Stromal cell of bone marrow (primary cell): Measurements from ENCODE around the gene COLQ.
"Not testable (repeated sequence)": the region's sequence is repeated elsewhere in the genome, so short reads cannot be mapped to it uniquely, and the experiment has no call there.

Source experiments
- DNase-seq: peaks from one replicate; pipeline ENCODE4 v3.0.0-alpha.2; 2012; ENCODE audit warnings: low read depth

The COLQ gene

DNA sequence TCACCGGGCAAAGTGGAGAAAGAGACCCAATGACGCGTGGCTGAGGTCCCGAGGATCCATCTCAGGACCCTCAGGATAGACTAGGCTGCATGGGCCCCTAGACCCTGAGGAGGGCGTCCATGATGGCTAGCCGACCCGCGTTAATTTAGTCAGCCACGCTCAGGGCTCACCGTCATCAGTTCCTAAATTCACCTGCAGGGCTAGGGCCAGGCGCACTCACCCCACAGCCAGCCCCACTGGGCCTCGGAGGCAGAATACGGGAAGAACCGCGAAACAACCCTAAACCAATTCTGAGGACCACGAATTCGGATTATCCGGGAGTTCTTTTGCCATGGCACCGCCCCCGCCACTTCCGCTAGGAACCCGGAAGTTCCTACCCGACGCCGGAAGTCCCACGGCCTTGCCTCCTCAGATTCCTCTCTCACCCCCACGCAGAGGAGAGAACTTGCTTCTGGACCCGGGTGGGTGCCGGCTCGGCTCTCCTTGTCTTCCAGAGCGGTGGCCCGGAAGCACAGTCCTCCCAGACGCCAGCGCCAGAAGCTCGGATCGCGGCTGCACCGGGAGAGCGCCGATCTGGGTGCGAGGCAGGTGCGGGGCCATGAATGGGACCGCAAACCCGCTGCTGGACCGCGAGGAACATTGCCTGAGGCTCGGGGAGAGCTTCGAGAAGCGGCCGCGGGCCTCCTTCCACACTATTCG is 94.2 kb downstream of the COLQ start, which contains the start of the genes EAF1 and METTL6:
Gene EAF1, plus strand, starts transcription at position 417 of the 699 bp plus-strand sequence. Its CDS starts 182 bp downstream, at position 599.
Gene METTL6, minus strand, starts transcription at position 363 of the 699 bp plus-strand sequence. CDS start 1,033 bp downstream, outside the sequence.
- DNase-seq, result peak; percentile 65

DNA sequence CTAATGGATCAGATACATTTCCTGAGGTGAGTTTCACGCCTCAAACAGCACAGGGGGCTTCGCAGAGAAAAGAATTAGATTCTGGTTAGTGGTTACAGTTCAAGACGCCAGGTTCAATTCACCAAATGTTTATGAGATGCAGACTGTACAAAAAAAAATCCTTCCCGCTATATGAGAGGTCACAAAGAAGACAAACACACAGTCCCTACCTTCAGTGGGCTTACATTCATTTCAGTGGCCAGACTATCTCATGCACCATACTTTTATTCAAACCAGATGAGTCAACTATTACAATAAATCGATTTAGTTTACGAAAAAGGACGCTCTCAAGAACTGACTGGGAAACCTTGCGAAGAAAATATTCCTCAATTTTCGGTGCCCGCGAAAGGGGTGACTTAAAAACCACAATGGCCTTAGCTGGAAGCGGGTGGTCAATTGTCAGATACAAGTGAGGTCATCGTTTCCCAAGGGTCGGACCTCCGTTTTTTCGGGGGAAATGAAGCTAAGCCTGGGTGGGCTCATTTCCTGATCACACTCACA is 94.9 kb downstream of the COLQ start:
- DNase-seq, result no peak

DNA sequence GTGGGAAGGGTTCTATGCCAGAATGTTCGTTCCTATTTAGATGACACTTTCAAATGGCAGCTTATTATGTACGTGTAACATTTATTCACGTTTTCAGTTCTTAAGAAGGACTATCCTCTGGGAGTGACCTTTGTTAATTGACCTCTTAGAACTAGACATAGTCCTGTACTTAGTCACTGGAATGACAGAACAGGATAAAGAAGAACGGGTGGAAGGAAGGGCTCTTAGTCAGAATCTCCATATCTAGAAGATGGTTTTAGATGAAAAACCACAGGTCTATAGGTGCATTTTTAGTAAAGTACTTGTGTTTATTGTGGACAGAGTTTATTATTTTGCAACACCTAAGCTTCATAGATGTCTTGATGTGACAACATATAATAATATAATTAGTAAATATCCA is 100.6 kb downstream of the COLQ start:
- DNase-seq, result no peak

DNA sequence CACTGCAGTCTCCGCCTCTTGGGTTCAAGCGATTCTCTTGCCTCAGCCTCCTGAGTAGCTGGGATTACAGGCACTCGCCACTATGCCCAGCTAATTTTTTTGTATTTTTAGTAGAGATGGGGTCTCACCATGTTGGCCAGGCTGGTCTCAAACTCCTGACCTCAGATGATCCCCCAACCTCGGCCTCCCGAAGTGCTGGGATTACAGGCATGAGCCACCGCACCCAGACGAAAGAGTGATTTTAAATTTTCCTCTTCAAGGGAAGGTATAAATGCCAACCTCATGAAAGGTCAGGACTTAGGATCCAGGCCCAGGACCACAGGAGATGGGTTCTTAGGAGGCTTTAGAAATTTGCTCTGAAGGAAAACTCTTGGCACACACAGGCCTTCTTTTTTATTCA is 110.5 kb downstream of the COLQ start:
- DNase-seq, result not testable (repeated sequence)

DNA sequence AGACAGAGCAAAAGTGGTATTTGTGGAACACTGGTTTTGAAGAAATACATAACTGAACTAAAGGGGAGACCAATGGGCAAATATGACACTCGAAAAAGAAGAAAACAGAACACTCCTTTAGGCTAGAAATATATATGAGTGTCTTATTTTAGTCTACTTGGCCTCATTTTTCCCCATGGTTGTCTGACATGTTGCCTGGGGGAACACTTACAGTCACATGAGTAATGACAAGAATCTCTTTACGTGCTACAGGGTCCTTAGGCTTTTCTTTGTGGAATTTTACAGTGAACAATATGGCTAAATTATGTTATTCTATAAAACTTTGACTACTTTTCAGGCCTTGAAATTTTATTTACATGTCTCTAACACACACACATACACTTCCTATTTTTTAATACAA is 111.7 kb downstream of the COLQ start:
- DNase-seq, result no peak

DNA sequence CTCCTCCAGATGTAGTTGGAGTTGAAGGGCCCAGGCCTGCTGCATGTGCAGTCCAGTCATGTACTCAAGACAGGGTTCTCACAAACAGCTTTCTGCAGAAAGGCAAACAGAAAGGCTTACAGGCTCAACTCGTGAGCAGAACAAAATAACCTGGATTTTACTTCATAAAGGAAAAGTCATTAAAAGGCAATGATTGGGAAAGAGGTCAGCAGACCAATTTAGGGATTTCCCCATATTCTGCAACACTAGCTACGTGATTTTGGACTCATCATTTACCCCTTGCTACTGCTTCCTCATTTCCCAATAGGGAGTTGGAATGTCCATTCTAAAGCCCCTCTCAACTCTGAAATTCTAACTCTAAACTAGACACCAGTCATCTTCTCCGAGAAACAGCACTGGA is 112.3 kb downstream of the COLQ start:
- DNase-seq, result no peak

DNA sequence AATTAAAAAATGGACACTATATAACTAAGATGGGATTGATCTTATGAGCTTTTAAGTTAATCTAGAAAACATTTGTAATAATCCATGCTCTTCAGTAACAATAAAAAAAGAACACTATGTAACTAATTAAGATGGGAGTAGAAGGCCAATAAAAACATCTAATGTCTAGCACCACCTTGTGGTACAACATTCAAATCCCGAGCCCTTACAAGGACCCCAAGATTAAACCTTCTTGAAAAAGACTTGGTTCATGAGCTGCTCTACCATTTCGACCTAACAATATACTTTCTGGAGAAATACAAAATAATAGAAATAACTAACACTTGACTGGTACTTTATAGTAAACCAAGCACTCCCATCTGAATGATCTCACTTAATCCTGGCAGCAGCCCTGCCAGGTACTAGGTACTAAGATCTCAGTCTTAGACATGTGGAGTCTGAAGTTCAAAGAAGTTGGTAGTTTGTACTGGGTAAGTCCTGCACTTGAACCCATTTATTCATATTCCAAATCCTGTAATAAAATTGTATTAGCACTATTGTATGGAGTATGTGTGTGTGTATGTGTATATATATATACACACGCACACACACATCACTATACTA is 116.0 kb downstream of the COLQ start:
- no peak for DNase-seq

DNA sequence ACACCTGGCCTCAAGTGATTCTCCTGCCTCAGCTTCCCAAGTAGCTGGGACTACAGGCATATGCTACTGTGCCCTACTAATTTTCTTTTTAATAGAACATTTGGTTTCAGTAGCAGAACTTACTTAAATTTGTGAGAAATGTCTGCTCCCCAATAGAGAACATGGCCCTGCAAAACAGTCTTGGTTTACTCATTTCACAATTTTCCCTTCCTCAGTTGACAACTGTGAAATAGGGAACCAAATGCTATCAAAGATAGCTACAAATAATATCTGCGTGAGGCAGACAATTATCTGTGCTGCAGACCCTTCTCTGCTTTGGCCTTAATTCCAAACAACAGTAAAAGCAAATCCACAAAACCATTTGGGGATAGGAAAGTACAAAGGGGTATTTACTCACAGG is 116.7 kb downstream of the COLQ start:
- DNase-seq, result no peak

DNA sequence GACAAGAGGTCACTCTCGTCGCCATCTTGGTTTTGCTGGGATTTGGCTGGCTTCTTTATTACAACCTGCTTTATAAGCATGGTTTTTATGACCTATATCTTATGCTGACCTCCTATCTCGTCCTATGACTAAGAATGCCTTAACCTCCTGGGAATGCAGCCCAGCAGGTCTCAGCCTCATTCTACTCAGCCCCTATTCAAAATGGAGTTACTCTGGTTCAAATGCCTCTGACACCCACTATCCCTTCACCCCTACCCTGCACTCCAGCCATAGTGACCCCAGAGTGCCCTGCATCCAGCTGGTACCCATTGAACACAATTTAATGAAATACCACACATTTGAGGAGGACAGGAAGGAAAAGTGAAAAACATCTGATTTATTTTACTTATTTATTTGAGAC is 117.5 kb downstream of the COLQ start:
- no peak for DNase-seq

DNA sequence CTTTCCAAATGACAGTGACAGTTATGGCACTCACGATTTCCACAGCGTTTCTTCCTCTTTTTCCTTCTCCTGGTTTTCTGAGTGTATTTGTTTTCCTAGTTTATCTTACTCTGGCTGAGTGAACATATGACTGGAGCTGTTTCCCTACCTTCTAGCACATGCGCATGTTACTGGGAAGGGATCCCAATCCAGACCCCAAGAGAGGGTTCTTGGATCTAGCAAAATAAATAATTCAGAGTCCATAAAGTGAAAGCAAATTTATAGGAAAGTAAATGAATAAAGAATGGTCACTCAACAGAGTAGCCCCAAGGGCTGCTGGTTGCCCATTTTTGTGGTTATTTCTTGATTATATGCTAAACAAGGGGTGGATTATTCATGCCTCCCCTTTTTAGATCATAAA is 118.0 kb downstream of the COLQ start:
- DNase-seq, result no peak

DNA sequence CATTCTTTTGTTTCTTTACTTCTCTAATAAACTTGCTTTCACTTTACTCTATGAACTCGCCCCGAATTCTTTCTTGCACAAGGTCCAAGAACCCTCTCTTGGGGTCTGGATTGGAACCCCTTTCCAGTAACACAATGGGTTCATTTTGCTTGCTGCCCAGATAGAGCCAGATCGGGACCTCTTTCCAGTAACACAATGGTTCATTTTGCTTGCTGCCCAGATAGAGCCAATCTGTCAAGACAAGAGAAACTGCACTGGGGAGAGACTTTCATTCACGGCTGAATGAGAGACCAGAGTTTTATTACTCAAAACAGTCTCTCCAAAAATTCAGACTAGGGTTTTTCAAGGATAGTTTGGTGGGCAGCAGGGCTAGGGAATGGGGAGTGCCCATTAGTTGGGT is 119.6 kb downstream of the COLQ start:
- no peak for DNase-seq
